ENCODE data around the gene SEC14L2.
"Not testable (repeated sequence)": the region's sequence is repeated elsewhere in the genome, so short reads cannot be mapped to it uniquely, and the experiment has no call there.

The SEC14L2 gene

DNA sequence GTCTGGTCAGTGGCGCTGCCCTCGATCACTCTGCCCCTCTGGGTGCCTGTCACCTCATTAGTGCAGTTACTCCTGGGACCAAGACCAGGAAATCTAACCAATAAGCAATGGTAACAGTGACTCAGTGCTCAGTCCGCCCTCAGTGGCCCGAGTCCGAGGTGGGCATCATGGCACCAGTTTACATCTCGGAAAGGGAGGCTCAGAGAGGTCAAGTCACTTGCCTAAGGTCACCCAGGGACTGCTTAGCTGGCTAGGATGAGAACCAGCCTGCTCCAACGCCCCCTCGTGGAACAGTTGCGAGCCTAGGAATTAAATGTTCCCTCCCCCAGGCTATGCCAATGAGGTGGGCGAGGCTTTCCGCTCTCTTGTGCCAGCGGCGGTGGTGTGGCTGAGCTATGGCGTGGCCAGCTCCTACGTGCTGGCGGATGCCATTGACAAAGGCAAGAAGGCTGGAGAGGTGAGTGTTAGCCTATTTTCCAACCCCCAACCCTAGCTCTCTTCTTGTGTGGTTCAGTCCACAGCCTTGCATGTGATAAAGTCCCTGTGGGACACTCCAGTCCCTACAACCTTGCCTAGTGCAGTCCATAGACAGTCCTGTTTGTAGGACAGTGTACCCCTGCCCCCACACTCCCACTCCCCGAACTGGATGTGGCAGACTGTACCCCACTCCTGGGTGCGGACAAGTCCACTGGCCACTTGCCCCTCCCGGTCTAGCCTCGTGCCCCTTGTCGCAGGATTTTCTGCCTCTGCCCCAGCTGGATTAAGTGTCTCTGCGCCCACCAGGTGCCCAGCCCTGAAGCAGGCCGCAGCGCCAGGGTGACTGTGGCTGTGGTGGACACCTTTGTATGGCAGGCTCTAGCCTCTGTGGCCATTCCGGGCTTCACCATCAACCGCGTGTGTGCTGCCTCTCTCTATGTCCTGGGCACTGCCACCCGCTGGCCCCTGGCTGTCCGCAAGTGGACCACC lies 29.9 kb downstream of the SEC14L2 start:
- DNase-seq (ENCODE audit: low read depth), result peak; percentile 72

- DNase-seq (ENCODE audit: low read depth), result no peak
These were observed 31.1 kb downstream of the SEC14L2 start for GRCh38 chr22:30427871-30428270.

DNA sequence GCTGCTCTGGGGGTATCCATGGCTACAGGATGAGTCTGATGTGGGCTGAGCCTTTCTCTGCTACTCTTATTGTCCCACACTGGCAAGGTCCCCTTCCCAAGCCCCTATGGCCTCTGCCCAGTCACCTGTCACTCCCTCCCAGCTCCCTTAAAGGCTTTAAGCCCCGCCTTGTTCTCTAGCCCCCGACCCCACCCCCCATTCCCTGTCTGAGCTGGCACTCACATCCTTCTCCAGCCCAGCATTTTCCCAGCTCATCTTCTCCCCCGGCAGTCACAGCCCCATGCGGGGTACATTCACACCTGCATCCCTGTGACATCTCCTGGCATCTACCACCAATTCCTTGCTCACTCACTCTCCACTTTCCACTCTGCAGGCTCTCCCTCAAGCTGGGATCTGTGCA lies 33.1 kb downstream of the SEC14L2 start:
- no peak for DNase-seq (ENCODE audit: low read depth)

DNA sequence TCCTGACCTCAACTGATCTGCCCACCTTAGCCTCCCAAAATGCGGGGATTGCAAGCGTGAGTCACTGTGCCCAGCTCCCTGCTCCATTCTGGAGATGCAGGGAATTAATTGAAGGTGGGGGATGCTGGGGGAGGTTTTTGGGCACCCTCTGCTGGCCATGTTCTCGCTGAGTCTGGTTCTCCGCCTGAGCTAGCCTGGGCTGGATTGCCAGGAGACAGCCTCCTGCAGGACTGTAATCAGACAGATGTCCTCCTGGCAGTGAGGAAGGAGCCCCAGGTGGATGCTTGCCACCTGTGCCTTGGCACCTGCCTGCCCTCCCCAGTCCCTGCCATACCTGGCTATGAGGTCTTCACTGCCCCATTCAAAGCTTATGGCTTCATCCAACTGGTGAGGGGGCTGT lies 34.1 kb downstream of the SEC14L2 start:
- no peak for DNase-seq (ENCODE audit: low read depth)

DNA sequence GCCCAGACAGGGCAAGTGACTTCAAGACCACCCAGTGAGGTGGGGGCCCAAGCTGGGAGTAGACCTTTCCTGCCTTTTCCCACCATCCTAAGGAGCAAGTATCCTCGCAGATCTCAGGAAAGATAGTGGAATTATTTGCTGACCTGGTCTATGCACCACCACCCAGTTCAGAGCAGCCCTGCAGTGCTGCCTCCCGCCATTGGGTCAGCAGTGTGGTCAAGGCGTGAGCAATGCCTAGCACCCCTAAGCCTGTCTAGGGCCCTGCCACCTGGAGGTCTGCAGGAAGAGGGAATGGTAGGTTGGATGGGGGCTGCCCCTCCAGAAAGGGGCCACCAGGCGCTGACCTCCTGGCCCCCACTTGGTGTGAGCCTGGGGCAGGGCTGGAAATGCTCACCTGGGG lies 35.3 kb downstream of the SEC14L2 start:
- no peak for DNase-seq (ENCODE audit: low read depth)

DNA sequence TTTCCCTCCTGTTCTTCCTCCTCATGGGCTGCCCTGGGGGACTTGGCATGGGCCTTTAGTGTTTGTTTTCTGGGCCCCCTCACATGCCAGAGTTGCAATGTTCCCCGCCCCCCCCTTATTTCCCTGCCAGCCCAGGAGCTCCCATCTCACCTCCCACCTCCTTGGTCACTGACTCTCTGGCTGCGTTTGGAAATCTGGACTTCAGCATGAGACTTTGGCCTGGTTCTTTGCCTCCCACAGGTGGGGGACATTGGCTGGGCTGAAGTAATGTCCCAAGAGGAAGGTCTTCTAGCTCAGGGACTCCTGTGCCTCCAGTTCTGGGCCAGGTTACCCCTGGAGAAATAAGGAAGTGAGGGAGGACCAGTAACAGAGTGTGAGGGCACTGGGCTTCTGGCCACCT lies 35.7 kb downstream of the SEC14L2 start:
- no peak for DNase-seq (ENCODE audit: low read depth)

DNA sequence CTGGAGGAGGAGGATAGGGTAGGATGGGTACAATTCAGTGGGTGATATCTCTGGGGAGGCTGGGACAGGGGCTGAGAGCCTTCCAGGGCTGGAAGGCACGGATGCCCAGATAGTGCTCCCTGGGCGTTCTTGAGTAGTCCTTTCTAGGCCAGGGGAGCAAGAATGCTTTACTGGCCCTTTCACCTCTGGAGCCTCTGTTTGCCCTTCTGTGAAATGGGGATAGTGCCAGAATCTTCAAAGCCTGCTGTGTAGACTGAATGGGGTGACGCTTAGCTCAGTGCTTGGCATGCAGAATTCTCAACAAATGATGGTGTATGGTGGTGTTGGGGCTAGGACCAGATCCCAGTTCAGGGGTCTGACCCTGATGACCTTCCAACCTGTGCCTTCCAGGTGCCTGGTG lies 36.4 kb downstream of the SEC14L2 start:
- DNase-seq (ENCODE audit: low read depth), result no peak

DNA sequence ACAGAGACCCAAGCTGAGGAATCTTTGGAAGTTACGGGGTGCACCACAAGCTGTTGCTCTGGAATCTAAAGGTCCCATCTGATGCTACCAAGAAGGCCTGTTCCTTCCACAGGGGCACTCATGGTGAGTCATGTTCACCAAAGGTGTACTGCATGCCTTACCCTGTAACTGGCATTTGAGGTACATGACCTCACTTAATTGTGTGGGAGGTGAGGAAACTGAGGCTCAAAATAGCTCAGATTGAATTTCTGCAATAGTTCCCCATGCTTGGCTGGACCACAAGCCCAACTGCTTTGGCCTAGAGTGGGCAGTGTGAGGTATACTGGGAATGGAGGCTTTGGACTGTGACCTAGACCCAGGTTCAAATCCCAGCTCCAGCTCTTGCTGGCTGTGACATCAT lies 37.0 kb downstream of the SEC14L2 start:
- DNase-seq (ENCODE audit: low read depth), result no peak

- no peak for DNase-seq (ENCODE audit: low read depth)
These were observed 38.0 kb downstream of the SEC14L2 start for GRCh38 chr22:30434843-30435242.

- DNase-seq (ENCODE audit: low read depth), result peak; percentile 58
These were observed 38.9 kb downstream of the SEC14L2 start for GRCh38 chr22:30435674-30436126.

DNA sequence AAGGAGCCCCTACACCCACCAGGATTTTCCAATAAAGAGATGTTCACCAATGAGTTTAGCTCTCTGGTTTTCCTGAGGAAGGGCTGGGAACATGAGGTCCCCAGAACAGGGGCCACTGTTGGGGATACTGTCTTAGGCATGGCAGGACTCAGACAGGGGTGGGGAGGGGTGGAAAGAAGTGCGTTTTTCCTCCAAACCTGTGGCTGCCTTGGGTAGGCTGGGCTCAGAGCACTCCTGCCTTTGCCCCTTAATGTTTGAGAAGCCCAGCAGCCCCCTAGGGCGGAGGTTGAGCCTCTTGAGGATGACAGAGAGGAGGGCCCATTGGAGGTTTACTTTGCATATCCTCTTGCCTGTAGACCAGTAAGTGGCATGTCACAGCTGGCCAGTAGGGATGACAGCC lies 39.4 kb downstream of the SEC14L2 start:
- DNase-seq (ENCODE audit: low read depth), result no peak

GRCh38 chr22:30438559-30438958 lies 41.7 kb downstream of the SEC14L2 start:
- no peak for DNase-seq (ENCODE audit: low read depth)

GRCh38 chr22:30439226-30439625 lies 42.4 kb downstream of the SEC14L2 start:
- DNase-seq (ENCODE audit: low read depth), result no peak

- no peak for DNase-seq (ENCODE audit: low read depth)
These were observed 43.0 kb downstream of the SEC14L2 start for GRCh38 chr22:30439836-30440235.

- no peak for DNase-seq (ENCODE audit: low read depth)
These were observed 44.3 kb downstream of the SEC14L2 start for GRCh38 chr22:30441088-30441487.

DNA sequence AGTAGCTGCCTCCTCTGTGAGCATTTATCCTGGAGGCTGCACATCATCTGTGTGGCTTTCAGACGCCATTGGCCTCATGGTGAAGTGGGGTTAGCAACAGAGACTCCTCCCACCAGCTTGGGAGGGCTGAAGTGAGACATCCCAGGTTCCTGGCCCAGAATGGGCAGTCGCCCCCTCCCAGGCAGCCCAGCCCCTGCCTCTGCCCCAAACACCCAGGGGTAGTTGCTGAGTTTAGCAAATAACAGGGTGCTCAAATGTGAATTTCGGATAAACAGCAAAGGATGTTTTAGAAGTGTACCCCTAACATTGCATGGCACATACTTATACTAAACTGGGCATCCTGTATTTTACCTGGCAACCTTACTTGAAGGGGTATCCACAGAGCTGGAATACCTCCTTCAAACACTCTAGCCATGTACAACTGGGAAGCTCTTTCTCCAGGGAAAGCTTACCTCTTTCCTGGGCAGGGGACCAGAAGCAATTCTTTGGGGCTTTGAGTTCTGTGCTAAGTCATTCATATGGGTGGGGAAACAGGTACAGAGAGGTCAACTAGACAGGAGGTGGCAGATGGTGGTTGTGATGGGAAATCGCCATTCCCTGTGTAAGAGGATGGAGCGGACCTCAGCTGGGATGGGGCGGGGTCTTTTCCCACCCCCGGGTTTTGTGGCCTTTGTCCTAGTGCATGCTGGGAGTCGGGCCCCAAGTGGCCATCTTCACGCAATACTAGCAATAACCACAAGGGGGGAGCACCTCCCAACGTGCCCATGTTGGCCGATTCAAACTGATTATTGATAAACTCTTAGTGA lies 48.0 kb downstream of the SEC14L2 start:
- no peak for DNase-seq (ENCODE audit: low read depth)

GRCh38 chr22:30445438-30446145 lies 48.8 kb downstream of the SEC14L2 start:
- no peak for DNase-seq (ENCODE audit: low read depth)

DNA sequence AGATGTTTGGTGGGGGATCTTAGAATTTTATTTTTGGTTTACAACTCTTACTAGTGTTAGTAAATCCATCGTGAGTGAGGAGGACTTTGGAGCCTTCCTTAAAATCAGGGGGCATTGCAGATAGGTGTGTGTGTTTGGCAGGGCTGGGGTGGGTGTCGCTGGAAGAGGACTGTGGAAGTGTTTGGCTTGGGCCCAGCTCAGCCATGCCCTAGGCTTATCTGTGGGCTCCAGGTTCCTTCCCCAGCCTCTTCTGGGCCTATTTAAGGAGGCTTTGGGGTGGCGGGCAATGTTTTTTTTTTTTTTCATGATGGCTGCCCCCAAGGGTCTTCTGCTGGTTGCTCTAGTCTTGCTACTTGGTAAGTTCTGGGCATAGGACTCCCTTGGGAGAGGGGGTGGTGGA lies 50.8 kb downstream of the SEC14L2 start:
- DNase-seq (ENCODE audit: low read depth), result no peak

GRCh38 chr22:30451488-30451887 lies 54.7 kb downstream of the SEC14L2 start:
- not testable (repeated sequence) for DNase-seq (ENCODE audit: low read depth)

- no peak for DNase-seq (ENCODE audit: low read depth)
These were observed 56.0 kb downstream of the SEC14L2 start for GRCh38 chr22:30452861-30453260.

DNA sequence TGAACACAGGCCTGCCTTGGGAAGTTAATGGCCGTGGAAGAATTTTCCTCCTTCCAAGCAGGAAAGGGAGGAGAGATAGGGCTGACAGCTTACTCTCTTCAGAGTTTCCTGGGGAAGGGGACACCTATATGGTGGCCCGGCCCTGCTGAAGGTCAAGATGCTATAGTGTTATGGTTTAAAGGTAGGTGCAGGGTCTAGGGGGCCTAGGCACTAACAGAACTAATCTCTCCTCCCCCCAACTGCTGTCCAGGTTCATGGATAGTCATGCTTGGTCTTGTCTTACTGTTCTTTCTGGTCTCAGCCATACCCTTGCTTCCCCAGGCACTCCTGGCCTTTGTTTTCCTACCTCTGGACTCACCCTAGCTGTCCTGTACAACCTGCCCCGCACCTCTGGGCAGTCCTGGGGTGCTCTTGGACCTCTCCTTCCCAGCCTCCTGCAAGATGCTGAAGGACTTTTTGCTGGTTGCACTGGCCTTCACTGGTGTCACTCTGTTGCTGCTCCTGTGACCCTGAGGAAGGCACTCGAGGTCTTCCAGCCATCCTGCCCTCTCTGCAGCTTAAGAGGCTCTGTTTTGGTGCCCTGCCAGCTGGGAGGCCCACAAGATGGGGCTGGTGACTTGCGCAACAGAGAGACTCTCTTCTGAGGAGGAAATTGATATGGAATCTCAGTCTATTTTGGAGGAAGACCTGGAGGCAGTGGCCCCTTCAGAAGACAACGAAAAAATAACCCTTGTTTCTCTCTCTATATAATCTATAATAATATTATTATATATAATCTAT lies 57.1 kb downstream of the SEC14L2 start:
- no peak for DNase-seq (ENCODE audit: low read depth)

Measured in stimulated activated CD8-positive, alpha-beta memory T cell treated with anti-CD3 and anti-CD28 coated beads, Interleukin-12 subunit alpha, Interleukin-12 subunit beta, amount 100 ng/mL, for 4 hours (primary cell).